Pulmonary artery endothelial cell (primary cell): ENCODE data around the gene KTI12. TPM values are rescaled to one million over a fixed set of nuclear protein-coding genes. Genes with fewer than 3 reads are reported as not detected.

Source experiments
- DNase-seq: peaks from one replicate; pipeline ENCODE4 v3.0.0-alpha.2; 2011; ENCODE audit warnings: low read depth, low spot score
- total RNA-seq: library from RNA; depleted of rRNA; stranded (reverse); fragments of >200 nt; gene quantifications from 2 replicates; pipeline ENCODE4 v1.2.3, GENCODE V29; 2014

Gene KTI12
- total RNA-seq, 1 donor from 2014 or later, result 12.1 TPM

- no peak for DNase-seq
Measured at GRCh38 chr1:51988254-51988653, 45.4 kb downstream of the KTI12 start.

GRCh38 chr1:51986718-51987117 is 46.9 kb downstream of the KTI12 start:
- no peak for DNase-seq

DNA sequence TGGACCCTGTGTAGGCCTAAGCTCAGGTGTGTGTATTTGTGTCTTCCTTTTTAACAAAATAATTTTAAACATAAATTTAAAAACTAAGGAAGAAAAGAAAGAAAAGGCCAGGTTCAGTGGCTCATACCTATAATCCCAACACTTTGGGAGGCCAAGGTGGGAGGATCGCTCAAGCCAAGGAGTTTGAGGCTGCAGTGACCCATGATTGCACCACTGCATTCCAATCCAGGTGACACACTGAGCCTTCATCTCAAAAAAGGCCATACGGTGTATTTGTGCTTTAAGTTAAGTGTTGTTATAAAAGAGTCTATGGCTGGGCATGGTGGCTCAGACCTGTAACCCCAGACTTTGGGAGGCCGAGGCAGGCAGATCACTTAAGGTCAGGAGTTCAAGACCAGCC is 51.4 kb downstream of the KTI12 start:
- DNase-seq, result no peak

Other genes starting within 250 kb of the KTI12 start
- 70.2 and 75.1 TPM in 2 replicates for gene NRDC, start 155.1 kb downstream of the KTI12 start, total RNA-seq
- gene RAB3B, start 43.1 kb downstream of the KTI12 start, total RNA-seq, result 14.8 and 23.3 TPM in 2 replicates
- 22.8 and 28.8 TPM in 2 replicates for gene TXNDC12, start 21.4 kb upstream of the KTI12 start, total RNA-seq
- 40.6 and 41.1 TPM in 2 replicates for gene BTF3L4, start 22.5 kb upstream of the KTI12 start, total RNA-seq
- gene ZFYVE9, start 108.3 kb upstream of the KTI12 start, total RNA-seq, result 35.3 and 44.5 TPM in 2 replicates